ENCODE measurements around the gene AOPEP. TPM values are rescaled to one million over a fixed set of nuclear protein-coding genes. Genes with fewer than 3 reads are reported as not detected.

The AOPEP gene
- total RNA-seq, 1 donor from 2014 or later: 22.1 TPM

- Mint-ChIP-seq H3K27ac (ENCODE audit: unreplicated experiment) (no peak overlapping the region), H3K4me3 (ENCODE audit: unreplicated experiment) (no peak overlapping the region), H3K9me3 (ENCODE audit: unreplicated experiment) (no peaks in the 10 kb centered on the region), H3K4me1 (ENCODE audit: unreplicated experiment) (peaks cover 3% of the 10 kb centered on the region), H3K36me3 (ENCODE audit: low read depth, unreplicated experiment) (peaks cover 4% of the 10 kb centered on the region), H3K27me3 (ENCODE audit: unreplicated experiment) (peaks cover 5% of the 10 kb centered on the region)
- DNase-seq (ENCODE audit: low spot score): no peak
- TF ChIP-seq, protein P1, sequence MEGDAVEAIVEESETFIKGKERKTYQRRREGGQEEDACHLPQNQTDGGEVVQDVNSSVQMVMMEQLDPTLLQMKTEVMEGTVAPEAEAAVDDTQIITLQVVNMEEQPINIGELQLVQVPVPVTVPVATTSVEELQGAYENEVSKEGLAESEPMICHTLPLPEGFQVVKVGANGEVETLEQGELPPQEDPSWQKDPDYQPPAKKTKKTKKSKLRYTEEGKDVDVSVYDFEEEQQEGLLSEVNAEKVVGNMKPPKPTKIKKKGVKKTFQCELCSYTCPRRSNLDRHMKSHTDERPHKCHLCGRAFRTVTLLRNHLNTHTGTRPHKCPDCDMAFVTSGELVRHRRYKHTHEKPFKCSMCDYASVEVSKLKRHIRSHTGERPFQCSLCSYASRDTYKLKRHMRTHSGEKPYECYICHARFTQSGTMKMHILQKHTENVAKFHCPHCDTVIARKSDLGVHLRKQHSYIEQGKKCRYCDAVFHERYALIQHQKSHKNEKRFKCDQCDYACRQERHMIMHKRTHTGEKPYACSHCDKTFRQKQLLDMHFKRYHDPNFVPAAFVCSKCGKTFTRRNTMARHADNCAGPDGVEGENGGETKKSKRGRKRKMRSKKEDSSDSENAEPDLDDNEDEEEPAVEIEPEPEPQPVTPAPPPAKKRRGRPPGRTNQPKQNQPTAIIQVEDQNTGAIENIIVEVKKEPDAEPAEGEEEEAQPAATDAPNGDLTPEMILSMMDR (IDR thresholded peaks at IDR 0.05; ENCODE audit: unreplicated experiment): no peak
Observed at GRCh38 chr9:94977416-94977815, 250.9 kb downstream of the AOPEP start.

DNA sequence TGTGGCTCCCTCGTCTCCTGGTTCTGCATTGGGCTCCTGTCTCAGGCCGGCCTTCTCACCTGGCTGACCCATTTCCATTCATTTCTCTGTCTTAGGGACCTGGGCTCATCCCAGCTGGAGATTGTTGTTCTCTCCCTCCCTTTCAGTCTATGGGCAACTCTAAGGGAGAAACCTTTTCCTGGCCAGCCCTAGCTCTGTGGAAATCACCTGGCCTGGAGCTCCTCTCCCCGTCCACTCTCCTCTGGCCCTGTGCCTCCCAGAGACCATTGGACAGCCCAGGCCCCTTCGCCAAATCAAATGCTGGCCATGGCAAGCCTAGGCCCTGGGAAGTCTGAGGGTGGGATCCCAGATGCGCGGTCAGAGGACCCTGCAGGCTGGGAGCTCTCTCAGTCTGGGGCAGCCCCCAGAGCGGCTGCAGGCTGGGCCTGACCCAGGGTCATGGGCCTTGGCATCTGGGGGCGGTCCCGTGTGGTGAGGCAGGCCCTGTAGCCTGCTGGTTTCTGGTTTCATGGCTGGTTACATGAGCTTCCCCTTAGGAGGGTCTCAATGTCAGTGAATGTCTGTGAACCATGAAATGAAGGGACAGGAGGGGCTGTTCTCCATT is 253.5 kb downstream of the AOPEP start:
- Mint-ChIP-seq H3K27ac (ENCODE audit: unreplicated experiment) (no peak overlapping the region), H3K36me3 (ENCODE audit: low read depth, unreplicated experiment) (peaks cover 4% of the 10 kb centered on the region), H3K27me3 (ENCODE audit: unreplicated experiment) (peaks cover 5% of the 10 kb centered on the region), H3K4me1 (ENCODE audit: unreplicated experiment) (no peaks in the 10 kb centered on the region), H3K9me3 (ENCODE audit: unreplicated experiment) (no peaks in the 10 kb centered on the region), H3K4me3 (ENCODE audit: unreplicated experiment) (no peak overlapping the region)
- TF ChIP-seq, protein P1 (IDR thresholded peaks at IDR 0.05; ENCODE audit: unreplicated experiment): no peak
- DNase-seq (ENCODE audit: low spot score): no peak

DNA sequence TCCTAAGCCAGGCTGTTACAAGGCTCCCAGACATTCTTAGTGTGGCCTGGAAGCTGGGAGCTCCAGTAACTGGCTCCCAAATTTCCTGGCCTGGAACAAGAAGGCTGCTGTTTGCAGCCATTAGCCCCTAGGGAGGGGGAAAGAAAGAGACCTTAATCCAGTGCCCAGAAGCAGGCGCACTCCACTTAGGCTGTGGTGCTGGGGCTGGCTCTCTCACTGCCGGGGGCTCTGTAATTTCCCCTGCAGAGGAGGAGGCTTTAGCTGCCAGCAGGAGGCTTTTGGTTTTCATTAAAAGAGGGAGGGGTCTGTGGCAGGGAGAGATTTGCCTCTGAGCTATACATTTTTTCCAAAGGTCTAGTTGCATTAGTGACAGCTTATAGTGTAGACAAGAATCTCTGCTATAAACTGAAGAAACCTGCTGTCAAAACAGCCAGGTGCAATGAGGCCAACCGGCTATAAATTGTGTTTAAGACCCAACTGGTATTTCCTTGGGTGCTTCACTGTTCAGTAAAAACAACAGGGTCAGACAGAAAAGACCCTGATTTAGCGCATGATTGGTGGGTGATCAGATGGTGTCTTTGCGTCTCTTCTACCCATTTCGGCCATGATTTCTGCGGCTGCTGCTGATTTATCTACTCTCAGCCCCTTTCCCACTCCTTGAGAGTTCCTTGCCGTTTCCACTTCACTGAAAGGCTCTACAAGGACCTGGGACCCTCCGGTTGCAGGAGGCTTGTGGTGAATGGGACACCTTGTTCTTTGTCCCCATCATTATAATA is 254.6 kb downstream of the AOPEP start:
- H3K9me3 Mint-ChIP-seq (ENCODE audit: unreplicated experiment): no peaks in the 10 kb centered on the region
- H3K4me1 Mint-ChIP-seq (ENCODE audit: unreplicated experiment): no peaks in the 10 kb centered on the region
- TF ChIP-seq, protein P1 (IDR thresholded peaks at IDR 0.05; ENCODE audit: unreplicated experiment): no peak
- H3K4me3 Mint-ChIP-seq (ENCODE audit: unreplicated experiment): no peak overlapping the region
- DNase-seq (ENCODE audit: low spot score): no peak
- H3K27me3 Mint-ChIP-seq (ENCODE audit: unreplicated experiment): peaks cover 5% of the 10 kb centered on the region
- H3K27ac Mint-ChIP-seq (ENCODE audit: unreplicated experiment): no peak overlapping the region
- peaks cover 4% of the 10 kb centered on the region for H3K36me3 Mint-ChIP-seq (ENCODE audit: low read depth, unreplicated experiment)

GRCh38 chr9:94981723-94982090 is 255.2 kb downstream of the AOPEP start:
- no peaks in the 10 kb centered on the region for H3K4me1 Mint-ChIP-seq (ENCODE audit: unreplicated experiment)
- peaks cover 4% of the 10 kb centered on the region for H3K36me3 Mint-ChIP-seq (ENCODE audit: low read depth, unreplicated experiment)
- DNase-seq (ENCODE audit: low spot score): no peak
- H3K9me3 Mint-ChIP-seq (ENCODE audit: unreplicated experiment): no peaks in the 10 kb centered on the region
- TF ChIP-seq, protein P1 (IDR thresholded peaks at IDR 0.05; ENCODE audit: unreplicated experiment): no peak
- H3K27me3 Mint-ChIP-seq (ENCODE audit: unreplicated experiment): peaks cover 5% of the 10 kb centered on the region
- no peak overlapping the region for H3K27ac Mint-ChIP-seq (ENCODE audit: unreplicated experiment)
- no peak overlapping the region for H3K4me3 Mint-ChIP-seq (ENCODE audit: unreplicated experiment)

- TF ChIP-seq, protein P1 (IDR thresholded peaks at IDR 0.05; ENCODE audit: unreplicated experiment): no peak
- H3K4me1 Mint-ChIP-seq (ENCODE audit: unreplicated experiment): no peaks in the 10 kb centered on the region
- peaks cover 4% of the 10 kb centered on the region for H3K36me3 Mint-ChIP-seq (ENCODE audit: low read depth, unreplicated experiment)
- no peak overlapping the region for H3K27ac Mint-ChIP-seq (ENCODE audit: unreplicated experiment)
- DNase-seq (ENCODE audit: low spot score): no peak
- H3K4me3 Mint-ChIP-seq (ENCODE audit: unreplicated experiment): no peak overlapping the region
- no peaks in the 10 kb centered on the region for H3K9me3 Mint-ChIP-seq (ENCODE audit: unreplicated experiment)
- peaks cover 5% of the 10 kb centered on the region for H3K27me3 Mint-ChIP-seq (ENCODE audit: unreplicated experiment)
Observed at GRCh38 chr9:94982211-94982610, 255.7 kb downstream of the AOPEP start.
